Upper lobe of right lung (tissue), 1 donor: ENCODE measurements around the gene FAM83F. TPM values are rescaled to one million over a fixed set of nuclear protein-coding genes. Genes with fewer than 3 reads are reported as not detected.

ENCODE experiments used
- ATAC-seq: fragments of 200-7000 bp; cut with Tn5 transposase; one replicate; pipeline ENCODE4 v1.9.1; 2020; ENCODE audit warnings: mild to moderate bottlenecking, moderate library complexity
- DNase-seq: peaks from one replicate; pipeline ENCODE4 v3.0.0-alpha.2; 2020
- H3K27ac ChIP-seq: fragments of 200-600 bp; one replicate; pipeline ENCODE4 v1.8.0; 2022
- H3K27me3 ChIP-seq: fragments of 200-600 bp; one replicate; pipeline ENCODE4 v1.8.0; 2022; ENCODE audit warnings: mild to moderate bottlenecking
- H3K36me3 ChIP-seq: fragments of 200-600 bp; one replicate; pipeline ENCODE4 v1.8.0; 2022
- H3K4me1 ChIP-seq: fragments of 200-600 bp; one replicate; pipeline ENCODE4 v1.8.0; 2022
- H3K4me3 ChIP-seq: fragments of 200-600 bp; one replicate; pipeline ENCODE4 v1.8.0; 2022; ENCODE audit warnings: mild to moderate bottlenecking
- H3K9me3 ChIP-seq: fragments of 200-600 bp; one replicate; pipeline ENCODE4 v1.8.0; 2022
- intact Hi-C: fragments of 100-400 bp; cut with DNase I; formaldehyde crosslinking; loops from one replicate; pipeline ENCODE4 v1.11.0; 2022
- total RNA-seq: library from RNA; stranded (reverse); fragmentation: NEBNext Ultra II Directional; extraction: Animal tissue kit (Norgen Biotek cat#: 25700); gene quantifications from one replicate; pipeline ENCODE4 v1.2.1, GENCODE V29; 2021
- TF ChIP-seq, protein P1 (sequence below): fragments of 200-600 bp; IDR thresholded peaks from one replicate; pipeline ENCODE4 v1.8.0; 2022; ENCODE audit warnings: antibody characterized with exemption
- donor health status: DM: no; HTN: yes; CAD: no; lungs with severe emphysema.

Gene FAM83F
- total RNA-seq, 1 donor from 2014 or later: 0.35 TPM

DNA sequence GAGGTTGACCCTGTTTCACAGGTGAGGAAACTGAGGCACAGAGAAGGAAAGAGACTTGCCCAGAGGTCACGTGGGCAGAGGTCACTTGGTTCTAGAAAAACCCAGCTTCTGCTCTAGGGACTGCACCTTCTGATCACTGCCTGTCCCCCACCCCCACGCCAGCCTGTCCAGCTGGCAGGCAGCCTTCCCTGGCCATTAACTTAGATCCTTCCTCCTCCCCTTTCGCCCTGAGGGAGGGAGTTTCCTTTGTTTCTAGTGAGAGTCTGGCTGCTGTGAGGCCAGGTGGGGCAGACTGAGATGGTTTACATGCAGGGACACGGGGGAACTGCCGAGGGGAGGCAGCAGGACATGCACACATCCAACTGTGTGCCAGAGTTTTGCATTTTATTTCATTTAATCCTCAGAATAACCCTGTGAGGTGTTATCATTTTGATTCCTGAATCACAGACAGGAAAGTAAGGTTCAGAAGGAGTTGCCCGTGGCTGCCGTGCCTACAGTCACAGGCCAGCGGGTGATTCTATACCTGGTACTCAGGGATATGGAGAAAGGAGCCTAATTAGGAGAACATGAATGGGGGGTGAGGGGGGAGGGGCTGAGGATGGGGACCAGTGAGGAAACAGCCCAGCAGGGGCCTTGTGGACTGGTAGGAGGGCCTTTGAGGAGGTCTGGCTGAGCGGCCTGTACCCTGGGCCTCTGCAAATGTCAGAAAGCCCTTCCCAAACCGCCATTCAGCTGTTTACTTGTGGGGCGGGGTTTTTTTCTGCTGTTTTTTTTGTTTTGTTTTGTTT, 3.4 kb downstream of the FAM83F start:
- H3K4me3 ChIP-seq: no peak overlapping the region
- H3K9me3 ChIP-seq: no peaks in the 10 kb centered on the region
- H3K36me3 ChIP-seq: no peaks in the 10 kb centered on the region
- DNase-seq (no peak), ATAC-seq (no peak)
- H3K4me1 ChIP-seq: no peaks in the 10 kb centered on the region
- H3K27me3 ChIP-seq: peaks cover 35% of the 10 kb centered on the region
- intact Hi-C loops: no loop called here
- TF ChIP-seq, protein P1, sequence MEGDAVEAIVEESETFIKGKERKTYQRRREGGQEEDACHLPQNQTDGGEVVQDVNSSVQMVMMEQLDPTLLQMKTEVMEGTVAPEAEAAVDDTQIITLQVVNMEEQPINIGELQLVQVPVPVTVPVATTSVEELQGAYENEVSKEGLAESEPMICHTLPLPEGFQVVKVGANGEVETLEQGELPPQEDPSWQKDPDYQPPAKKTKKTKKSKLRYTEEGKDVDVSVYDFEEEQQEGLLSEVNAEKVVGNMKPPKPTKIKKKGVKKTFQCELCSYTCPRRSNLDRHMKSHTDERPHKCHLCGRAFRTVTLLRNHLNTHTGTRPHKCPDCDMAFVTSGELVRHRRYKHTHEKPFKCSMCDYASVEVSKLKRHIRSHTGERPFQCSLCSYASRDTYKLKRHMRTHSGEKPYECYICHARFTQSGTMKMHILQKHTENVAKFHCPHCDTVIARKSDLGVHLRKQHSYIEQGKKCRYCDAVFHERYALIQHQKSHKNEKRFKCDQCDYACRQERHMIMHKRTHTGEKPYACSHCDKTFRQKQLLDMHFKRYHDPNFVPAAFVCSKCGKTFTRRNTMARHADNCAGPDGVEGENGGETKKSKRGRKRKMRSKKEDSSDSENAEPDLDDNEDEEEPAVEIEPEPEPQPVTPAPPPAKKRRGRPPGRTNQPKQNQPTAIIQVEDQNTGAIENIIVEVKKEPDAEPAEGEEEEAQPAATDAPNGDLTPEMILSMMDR: no peak
- H3K27ac ChIP-seq: no peak overlapping the region

DNA sequence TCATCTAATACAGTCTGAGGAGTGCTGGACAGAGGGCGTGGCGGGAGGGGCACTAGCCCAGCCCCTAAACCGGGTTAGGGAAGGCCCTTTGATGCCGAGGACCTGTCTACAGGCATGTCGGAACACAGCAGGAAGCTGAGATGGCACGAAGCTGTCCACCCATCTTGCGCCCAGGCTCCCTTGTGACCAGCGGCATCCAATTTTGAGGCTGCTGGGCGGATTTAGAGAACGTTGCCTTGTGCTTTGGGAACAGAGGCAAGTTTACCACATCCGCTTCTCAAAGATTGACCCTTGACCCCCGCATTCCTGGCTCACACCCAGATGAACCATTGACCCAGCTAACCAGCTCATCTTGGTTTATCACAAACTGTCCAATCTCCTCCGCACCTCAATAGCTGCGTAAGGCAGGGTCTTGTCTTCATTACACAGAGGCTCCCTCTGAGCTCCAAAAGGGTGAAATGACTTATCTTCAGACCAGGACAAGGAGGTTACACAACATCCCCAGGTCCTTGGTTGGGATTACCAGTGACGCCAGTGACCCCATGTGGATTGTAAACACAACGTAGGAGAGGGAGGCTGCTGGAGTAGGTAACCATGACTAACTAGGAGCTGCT, 4.5 kb downstream of the FAM83F start:
- no peaks in the 10 kb centered on the region for H3K4me1 ChIP-seq
- DNase-seq (no peak), ATAC-seq (no peak)
- H3K4me3 ChIP-seq: no peak overlapping the region
- intact Hi-C loops: no loop called here
- peaks cover 24% of the 10 kb centered on the region for H3K27me3 ChIP-seq
- TF ChIP-seq, protein P1: no peak
- no peaks in the 10 kb centered on the region for H3K9me3 ChIP-seq
- no peak overlapping the region for H3K27ac ChIP-seq
- no peaks in the 10 kb centered on the region for H3K36me3 ChIP-seq

- no peak for DNase-seq
- ATAC-seq: no peak
- H3K27me3 ChIP-seq: peaks cover 17% of the 10 kb centered on the region
- TF ChIP-seq, protein P1: no peak
- no peaks in the 10 kb centered on the region for H3K9me3 ChIP-seq
- H3K4me3 ChIP-seq: no peak overlapping the region
- intact Hi-C loops: no loop called here
- H3K4me1 ChIP-seq: no peaks in the 10 kb centered on the region
- H3K36me3 ChIP-seq: no peaks in the 10 kb centered on the region
- no peak overlapping the region for H3K27ac ChIP-seq
These were observed 5.4 kb downstream of the FAM83F start for GRCh38 chr22:40000171-40000570.

DNA sequence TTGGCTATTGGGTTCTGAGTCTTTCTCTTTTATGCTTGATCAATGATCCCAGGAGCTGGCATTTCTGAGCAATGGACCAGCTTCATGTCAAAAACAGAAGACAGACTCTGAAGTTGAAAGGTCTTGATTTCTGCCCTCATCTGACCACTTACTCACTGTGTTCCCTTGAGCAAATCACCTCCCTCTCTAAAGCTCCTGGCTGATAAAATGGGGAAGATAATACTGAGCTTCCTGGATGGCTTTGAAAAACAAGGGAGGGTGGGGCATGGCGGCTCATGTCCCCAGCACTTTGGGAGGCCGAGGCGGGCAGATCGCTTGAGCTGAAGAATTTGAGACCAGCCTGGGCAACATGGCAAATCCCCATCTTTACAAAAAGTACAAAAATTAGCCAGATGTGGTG, 6.4 kb downstream of the FAM83F start:
- Histone ChIP-seq H3K4me3 (no peak overlapping the region), H3K27me3 (peaks cover 8% of the 10 kb centered on the region), H3K27ac (no peak overlapping the region), H3K9me3 (no peaks in the 10 kb centered on the region), H3K4me1 (no peaks in the 10 kb centered on the region), H3K36me3 (no peaks in the 10 kb centered on the region)
- TF ChIP-seq, protein P1: no peak
- ATAC-seq (no peak), DNase-seq (no peak)
- intact Hi-C loops: no loop called here

DNA sequence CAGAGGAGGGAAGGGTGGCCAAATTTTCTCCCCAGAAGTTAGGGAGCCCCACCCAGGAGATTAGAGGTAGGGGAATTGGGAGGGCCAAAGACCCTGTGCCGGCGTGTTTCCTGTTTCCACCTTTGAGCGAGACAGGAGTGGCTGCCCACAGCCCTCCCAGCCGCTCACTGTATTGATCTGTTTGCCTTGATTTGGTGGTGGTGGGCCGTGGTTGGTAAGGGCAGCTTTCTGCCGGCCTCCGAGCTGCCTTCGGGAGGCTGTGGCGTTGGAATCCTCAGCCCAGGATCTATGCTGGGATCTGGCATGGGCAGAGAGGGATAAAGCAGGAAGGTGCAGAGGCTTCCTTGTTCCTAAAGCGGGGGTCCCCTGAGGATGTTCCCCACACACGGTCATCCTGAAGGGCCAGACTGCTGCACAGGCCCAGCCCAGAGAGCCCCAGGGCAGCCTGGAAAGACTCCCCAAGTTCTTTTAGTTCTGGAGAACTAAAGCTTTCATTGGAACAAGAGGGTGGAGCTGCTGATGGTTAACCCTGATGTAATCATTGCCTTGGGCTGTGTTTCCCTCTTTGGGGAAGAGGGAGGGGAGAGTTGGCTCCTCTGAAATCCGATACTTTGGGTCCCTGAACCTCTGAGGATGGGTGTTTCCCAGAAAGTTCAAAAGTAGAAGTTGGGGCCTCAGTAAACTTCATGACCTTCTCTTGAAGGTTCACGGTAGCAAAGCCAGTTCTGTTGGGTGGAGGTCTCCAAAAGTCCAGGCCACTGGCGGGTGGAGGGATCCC, 7.2 kb downstream of the FAM83F start:
- Histone ChIP-seq H3K27ac (no peak overlapping the region), H3K36me3 (no peaks in the 10 kb centered on the region), H3K4me1 (no peaks in the 10 kb centered on the region), H3K9me3 (no peaks in the 10 kb centered on the region), H3K27me3 (no peaks in the 10 kb centered on the region), H3K4me3 (no peak overlapping the region)
- no peak for ATAC-seq
- intact Hi-C loops: no loop called here
- no peak for DNase-seq
- TF ChIP-seq, protein P1: no peak
